Muscle layer of colon (tissue), 2 donors: ENCODE measurements around the gene C22orf23.

Experiments used
- H3K27ac ChIP-seq: one replicate; pipeline ENCODE4 v1.7.0; 2013; ENCODE audit warnings: low read depth, mild to moderate bottlenecking, low read length, moderate library complexity
- H3K27me3 ChIP-seq, 2 donors: one replicate each; pipeline ENCODE4 v1.7.0; 2013; ENCODE audit warnings: low read length in 2 of 2, mild to moderate bottlenecking in 2 of 2; ENCODE audit not compliant: insufficient read depth in 2 of 2, control insufficient read depth in 1 of 2
- H3K36me3 ChIP-seq: one replicate; pipeline ENCODE4 v1.7.0; 2013; ENCODE audit warnings: mild to moderate bottlenecking, low read length; ENCODE audit not compliant: insufficient read depth
- H3K4me1 ChIP-seq: one replicate; pipeline ENCODE4 v1.7.0; 2013; ENCODE audit warnings: mild to moderate bottlenecking, low read length; ENCODE audit not compliant: insufficient read depth
- H3K4me3 ChIP-seq, 2 donors: one replicate each; pipeline ENCODE4 v1.7.0; 2013; ENCODE audit warnings: low read length in 2 of 2, low read depth in 1 of 2, mild to moderate bottlenecking in 1 of 2, moderate library complexity in 1 of 2
- H3K9ac ChIP-seq: one replicate; pipeline ENCODE4 v1.7.0; 2013; ENCODE audit warnings: low read length
- H3K9me3 ChIP-seq: one replicate; pipeline ENCODE4 v1.7.0; 2013; ENCODE audit warnings: mild to moderate bottlenecking, low read length
- donor health status: abdominal sarcoma.
- donor health status: Adenocarcinoma of cecum.

C22orf23 gene

DNA sequence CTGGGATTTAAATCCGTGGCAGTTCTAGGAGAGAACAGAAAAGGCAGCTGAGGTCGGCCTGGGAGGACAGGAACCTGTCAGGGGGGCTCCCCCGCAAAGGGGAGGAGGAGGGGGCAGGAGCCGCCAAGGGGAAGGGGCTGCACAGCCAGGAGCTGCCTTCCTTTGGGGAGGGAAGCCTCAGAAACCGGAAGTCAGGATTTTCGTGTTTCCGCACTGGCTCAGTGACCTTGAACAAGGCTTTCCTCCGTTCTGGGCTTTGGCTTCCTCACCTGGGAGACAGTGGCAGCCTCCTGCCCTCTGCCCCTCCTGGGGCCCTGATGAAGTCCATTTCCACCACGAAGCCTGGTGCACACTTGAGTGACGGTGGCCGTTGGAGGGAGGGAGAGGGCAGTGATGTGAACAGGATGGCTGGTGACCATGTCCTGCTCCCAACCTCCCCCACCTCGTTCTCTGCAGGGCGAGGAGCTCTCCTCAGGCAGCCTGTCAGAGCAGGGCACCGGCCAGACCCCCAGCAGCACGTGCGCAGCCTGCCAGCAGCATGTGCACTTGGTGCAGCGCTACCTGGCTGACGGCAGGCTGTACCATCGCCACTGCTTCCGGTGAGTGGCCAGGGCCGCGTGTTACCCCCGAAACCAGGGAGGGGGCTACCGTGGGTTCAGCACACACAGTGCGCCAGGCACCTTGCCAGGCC, 34.7 kb downstream of the C22orf23 start:
- Histone ChIP-seq H3K36me3 (peaks cover 67% of the 10 kb centered on the region), H3K9me3 (no peaks in the 10 kb centered on the region), H3K27ac (peak overlapping the region; percentile 9), H3K27me3 (no peaks in the 10 kb centered on the region), H3K9ac (no peak overlapping the region), H3K4me3 (no peak overlapping the region), H3K4me1 (peaks cover 16% of the 10 kb centered on the region)

DNA sequence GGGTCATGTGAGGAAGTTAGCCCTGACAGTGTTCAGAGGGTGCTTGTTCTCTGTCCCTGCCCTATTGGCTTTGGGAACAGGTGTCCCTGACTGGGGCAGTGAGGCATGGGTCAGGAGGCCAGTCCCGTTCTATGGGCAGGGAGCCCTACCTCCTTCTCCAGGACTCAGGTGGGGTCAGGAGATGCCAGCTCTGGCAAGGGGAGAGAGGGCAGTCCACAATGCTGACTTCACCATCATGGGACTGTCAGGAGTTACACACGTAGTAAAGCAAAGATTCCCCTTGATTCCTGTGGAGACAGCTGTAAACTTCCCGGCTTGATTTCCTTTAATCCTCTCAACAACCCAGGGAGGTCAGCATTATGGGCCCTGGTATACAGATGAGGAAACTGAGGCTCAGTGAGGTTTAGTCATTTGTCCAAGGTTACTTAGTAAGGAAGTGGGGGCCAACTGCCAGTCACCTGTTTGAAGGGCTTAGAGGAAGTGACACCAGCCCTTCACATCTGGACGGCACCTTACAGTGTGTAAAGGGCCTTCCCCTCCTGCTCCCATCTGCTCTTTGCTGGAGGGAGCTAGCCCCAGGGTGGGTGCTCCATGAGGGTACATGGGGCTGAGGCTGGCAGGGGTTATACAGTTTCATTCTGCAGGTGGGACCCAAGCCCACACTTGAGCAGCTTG, 35.4 kb downstream of the C22orf23 start:
- Histone ChIP-seq H3K4me1 (peaks cover 20% of the 10 kb centered on the region), H3K9ac (no peak overlapping the region), H3K27ac (peak overlapping the region; percentile 9), H3K9me3 (no peaks in the 10 kb centered on the region), H3K36me3 (peaks cover 67% of the 10 kb centered on the region), H3K27me3 (no peaks in the 10 kb centered on the region), H3K4me3 (no peak overlapping the region)

DNA sequence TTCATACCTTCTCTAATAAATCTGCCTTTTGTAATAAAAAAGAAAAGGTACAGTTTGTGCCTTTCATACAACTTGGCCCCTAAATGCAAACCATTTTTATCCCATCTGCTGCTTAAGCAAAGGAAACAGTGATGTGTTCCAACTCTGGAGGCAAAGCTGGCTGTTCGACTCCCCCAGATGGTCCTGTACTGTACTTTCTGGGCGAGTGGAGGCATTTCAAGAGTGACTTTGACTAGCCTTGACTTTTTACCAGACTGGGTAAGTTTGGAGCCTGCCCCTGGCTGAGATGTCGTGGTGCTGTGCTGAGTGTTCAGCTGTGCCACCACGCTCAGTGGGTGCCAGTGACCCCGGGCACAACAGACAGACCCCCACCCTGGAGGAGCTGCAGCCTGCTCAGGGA, 37.1 kb downstream of the C22orf23 start:
- Histone ChIP-seq H3K36me3 (peaks cover 60% of the 10 kb centered on the region), H3K27ac (no peak overlapping the region)

DNA sequence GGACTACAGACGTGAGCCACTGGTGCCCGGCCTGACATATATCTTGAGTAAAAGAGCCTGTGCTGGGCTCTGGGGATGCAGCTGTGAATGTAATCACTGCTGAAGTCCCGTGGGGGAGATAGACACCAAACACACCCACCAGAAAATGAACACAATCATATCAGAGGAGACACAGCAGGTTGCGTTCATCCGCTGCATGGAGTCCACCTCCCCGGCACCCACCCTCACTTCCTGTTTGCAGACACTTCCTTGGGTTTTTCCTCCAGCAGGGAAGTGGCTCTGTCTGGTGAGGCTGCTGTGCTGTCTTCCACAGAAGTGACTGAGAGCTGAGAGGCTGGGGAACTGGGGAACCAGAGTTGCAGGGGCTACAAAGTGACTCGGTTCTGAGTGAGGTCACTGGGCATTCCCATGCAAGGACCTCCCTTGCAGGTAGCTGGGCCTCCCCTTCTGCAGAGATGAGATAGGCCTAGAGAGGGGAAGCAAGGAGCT, 40.1 kb downstream of the C22orf23 start:
- peaks cover 45% of the 10 kb centered on the region for H3K36me3 ChIP-seq
- H3K9me3 ChIP-seq, result no peaks in the 10 kb centered on the region
- no peak overlapping the region for H3K4me3 ChIP-seq
- no peak overlapping the region for H3K9ac ChIP-seq
- H3K27me3 ChIP-seq, result no peaks in the 10 kb centered on the region
- peaks cover 46% of the 10 kb centered on the region for H3K4me1 ChIP-seq
- H3K27ac ChIP-seq, result peak overlapping the region; percentile 12

More for the DNA sequence above, 37.1 kb downstream of the C22orf23 start:
- Histone ChIP-seq H3K4me1 (peaks cover 30% of the 10 kb centered on the region), H3K27me3 (no peaks in the 10 kb centered on the region), H3K9me3 (no peaks in the 10 kb centered on the region), H3K4me3 (no peak overlapping the region), H3K9ac (no peak overlapping the region)

DNA sequence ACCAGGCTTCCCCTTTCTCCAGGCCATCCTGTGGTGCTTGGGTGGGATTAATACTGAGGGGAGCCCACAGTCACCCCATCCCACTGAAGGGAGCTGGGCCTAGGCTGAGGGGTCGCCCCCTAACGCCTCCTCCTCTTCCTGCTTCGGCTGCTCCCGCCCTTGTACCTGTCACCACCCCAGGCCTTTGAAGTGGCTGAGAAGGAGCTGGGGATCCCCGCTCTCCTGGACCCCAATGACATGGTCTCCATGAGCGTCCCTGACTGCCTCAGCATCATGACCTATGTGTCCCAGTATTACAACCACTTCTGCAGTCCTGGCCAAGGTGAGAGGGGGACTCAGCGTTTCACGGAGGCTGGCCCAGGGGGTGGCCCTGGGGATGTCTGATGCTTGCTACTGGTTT, 41.2 kb downstream of the C22orf23 start:
- H3K4me3 ChIP-seq, result peak overlapping the region in 1 of 2 donors; percentile 11
- H3K36me3 ChIP-seq, result peaks cover 34% of the 10 kb centered on the region
- no peaks in the 10 kb centered on the region for H3K27me3 ChIP-seq
- no peaks in the 10 kb centered on the region for H3K9me3 ChIP-seq
- H3K27ac ChIP-seq, result peak overlapping the region; percentile 83
- H3K9ac ChIP-seq, result peak overlapping the region; percentile 5
- H3K4me1 ChIP-seq, result peaks cover 47% of the 10 kb centered on the region

DNA sequence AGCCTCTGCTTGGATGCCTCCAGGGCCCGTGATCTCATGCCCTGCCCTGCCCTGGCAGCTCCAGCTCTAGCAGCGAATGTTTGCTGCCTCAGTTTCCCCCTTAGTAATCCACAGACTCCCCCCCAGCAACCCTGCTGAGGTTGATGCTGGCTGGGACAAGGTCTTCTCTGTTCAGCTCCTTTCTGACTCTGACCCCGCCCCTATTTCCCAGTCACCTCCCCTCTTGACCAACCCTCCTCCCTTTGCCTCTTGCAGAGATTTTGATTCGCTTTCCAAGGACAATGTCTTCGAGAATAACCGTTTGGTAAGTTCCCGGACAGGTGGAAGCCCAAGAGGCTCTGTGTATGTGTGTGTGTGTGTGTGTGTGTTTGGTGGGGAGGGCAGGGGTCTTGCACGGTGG, 41.7 kb downstream of the C22orf23 start:
- peak overlapping the region; percentile 5 for H3K9ac ChIP-seq
- H3K4me1 ChIP-seq, result peaks cover 47% of the 10 kb centered on the region
- H3K27ac ChIP-seq, result peak overlapping the region; percentile 83
- H3K36me3 ChIP-seq, result peaks cover 29% of the 10 kb centered on the region
- peak overlapping the region in 1 of 2 donors; percentile 11 for H3K4me3 ChIP-seq
- H3K27me3 ChIP-seq, result no peaks in the 10 kb centered on the region
- H3K9me3 ChIP-seq, result no peaks in the 10 kb centered on the region

DNA sequence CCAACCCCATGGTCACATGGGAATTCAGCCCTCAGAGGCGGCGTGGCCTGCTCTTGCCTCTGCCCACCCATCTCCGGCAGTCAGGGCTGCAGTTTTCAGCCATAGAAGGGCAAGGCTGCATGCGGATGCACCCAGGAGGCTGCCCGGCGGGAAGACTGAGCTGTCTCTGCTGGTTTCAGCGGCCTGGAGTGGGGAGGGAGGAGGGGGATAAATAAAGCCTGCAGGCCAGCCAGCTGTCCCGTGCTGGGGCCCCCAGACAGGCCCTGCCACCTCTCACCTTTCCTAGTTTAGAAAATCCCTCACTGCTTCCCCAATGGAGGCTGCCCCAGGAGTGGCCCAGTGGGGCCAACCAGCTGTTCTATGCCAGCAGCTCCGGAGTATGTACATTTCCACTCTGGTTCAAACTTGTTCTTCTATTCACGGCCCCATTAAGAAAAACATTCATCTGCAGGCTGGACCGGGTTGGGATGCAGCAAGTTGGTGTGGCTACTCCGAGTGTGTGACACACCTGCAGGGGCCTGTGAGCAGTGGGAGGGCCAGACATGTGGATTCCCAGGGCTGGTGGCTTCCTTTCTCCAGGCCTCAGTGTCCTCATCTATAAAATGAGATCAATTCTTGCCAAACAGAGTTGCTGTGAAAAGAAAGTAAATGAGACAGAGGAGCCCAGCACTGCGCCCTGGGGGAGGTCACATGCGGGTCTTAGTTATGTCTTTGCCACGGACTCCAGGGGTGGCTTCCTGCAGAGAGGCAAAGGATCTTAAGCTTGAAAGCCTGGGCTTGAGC, 42.3 kb downstream of the C22orf23 start:
- H3K27me3 ChIP-seq, result no peaks in the 10 kb centered on the region
- H3K4me1 ChIP-seq, result peaks cover 42% of the 10 kb centered on the region
- H3K27ac ChIP-seq, result peak overlapping the region; percentile 83
- peak overlapping the region; percentile 5 for H3K9ac ChIP-seq
- H3K4me3 ChIP-seq, result no peak overlapping the region
- no peaks in the 10 kb centered on the region for H3K9me3 ChIP-seq
- H3K36me3 ChIP-seq, result peaks cover 23% of the 10 kb centered on the region

DNA sequence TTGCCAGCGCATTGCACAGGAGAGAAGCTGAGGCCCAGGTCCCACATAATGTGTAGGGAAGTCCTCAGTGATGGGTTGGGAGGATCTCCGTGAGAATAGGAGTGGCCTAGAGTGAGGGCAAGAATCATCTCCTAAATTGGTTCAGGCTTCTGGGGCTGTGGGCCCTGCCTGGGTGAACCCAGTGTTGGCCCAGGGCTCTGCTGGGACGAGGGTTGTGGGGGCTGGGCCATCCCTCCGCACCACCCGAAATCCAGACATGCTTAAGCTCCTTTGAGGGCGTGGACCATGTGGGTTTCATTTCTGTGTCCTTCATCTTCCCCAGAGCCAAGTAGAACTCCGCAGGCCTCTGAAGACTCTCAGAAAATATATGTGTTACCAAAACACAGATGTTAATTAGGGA, 43.6 kb downstream of the C22orf23 start:
- Histone ChIP-seq H3K4me1 (peaks cover 48% of the 10 kb centered on the region), H3K36me3 (peaks cover 11% of the 10 kb centered on the region), H3K9ac (peak overlapping the region; percentile 46), H3K4me3 (no peak overlapping the region), H3K27ac (peak overlapping the region; percentile 83), H3K9me3 (no peaks in the 10 kb centered on the region), H3K27me3 (no peaks in the 10 kb centered on the region)

DNA sequence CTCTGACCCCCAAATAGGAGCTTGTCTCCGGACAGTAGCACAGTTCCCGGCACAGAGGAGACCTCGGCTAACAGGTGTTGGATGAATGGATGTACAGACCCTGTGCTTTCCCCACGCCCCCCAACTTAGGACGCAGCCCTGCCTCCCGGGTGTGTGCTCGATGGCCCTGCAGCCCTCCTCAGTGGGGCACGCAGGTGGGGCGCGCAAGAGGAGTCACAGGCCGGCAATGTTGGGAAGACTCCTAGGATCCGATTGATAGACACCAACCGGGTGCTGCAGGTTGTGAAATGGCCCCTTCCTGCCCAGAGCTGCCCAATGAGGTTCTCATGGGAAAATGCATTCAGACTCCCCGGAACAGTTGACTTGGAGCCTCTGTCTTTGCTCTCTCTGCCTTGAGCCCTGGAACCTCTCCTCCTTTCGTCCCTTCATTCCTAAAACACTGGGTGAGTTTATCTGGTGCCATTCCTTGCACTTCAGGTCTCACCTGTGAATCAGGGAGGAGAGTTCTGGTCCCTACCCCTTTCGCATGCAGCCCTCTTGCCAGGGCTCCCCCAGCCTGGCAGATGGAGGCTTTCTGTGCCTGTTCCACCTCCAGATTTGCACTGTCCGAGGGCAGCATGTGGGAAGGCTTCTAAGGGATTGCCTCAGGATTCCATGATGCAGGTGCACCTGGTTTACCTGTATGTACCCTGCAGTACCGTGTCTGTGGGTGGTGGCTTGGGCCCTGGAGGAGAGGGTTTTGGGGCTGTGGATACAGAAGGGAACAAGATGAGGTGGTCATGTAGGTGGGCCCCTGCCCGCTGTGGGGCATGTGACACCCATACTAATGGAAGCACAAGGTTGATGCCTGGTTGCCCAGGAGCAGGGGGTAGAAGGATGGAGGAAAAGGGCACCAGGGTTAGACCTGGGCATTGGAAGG, 46.1 kb downstream of the C22orf23 start:
- H3K9ac ChIP-seq, result peak overlapping the region; percentile 65
- peak overlapping the region; percentile 93 for H3K27ac ChIP-seq
- H3K27me3 ChIP-seq, result no peaks in the 10 kb centered on the region
- peak overlapping the region; percentile 38 to 78 for H3K4me3 ChIP-seq
- no peaks in the 10 kb centered on the region for H3K36me3 ChIP-seq
- H3K9me3 ChIP-seq, result no peaks in the 10 kb centered on the region
- H3K4me1 ChIP-seq, result peaks cover 48% of the 10 kb centered on the region

DNA sequence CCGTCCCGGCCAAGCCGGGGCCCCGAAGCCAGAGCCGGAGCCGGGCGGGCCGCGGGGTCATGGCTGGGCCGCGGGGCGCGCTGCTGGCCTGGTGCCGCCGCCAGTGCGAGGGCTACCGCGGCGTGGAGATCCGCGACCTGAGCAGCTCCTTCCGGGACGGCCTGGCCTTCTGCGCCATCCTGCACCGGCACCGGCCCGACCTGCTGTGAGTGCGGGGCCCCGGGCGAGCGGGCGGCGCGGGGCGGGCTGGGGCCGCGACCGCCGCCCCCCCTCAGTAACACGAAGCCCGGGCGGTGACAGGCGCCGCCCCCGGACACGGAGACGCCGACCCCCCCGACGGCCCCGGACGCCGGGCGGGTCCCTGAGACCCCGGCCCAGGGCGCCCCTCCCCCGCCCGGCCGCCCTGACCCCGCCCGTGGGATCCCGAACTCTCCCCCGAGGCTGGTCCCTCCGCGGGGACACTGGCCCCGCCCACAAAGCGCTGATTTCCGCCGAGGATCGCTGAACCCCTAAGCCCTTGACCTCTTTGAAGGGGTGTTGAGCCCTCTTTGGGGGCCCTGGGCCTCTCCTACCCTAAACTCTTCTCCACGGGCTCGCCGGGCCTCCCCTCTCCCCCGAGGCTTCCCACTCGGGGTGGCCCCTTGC, 46.9 kb downstream of the C22orf23 start:
- Histone ChIP-seq H3K27me3 (no peaks in the 10 kb centered on the region), H3K27ac (peak overlapping the region; percentile 93), H3K9ac (peak overlapping the region; percentile 65), H3K4me3 (peak overlapping the region; percentile 38 to 78), H3K4me1 (peaks cover 39% of the 10 kb centered on the region), H3K36me3 (no peaks in the 10 kb centered on the region), H3K9me3 (no peaks in the 10 kb centered on the region)
